IPS DF 6.9 (cell line): ENCODE measurements around the gene DNM3.

Experiments used
- DNase-seq: peaks from one replicate; pipeline ENCODE4 v3.0.0-alpha.2; 2013; ENCODE audit warnings: low read depth, low spot score
- H3K27ac ChIP-seq: one replicate; pipeline ENCODE4 v1.5.1; 2013; ENCODE audit warnings: low read length, control low read depth
- H3K27me3 ChIP-seq: 2 replicates; pipeline ENCODE4 v1.6.1; 2013; ENCODE audit warnings: mild to moderate bottlenecking, low read length; ENCODE audit not compliant: control insufficient read depth, insufficient read depth
- H3K36me3 ChIP-seq: 2 replicates; pipeline ENCODE4 v1.6.1; 2013; ENCODE audit warnings: low read length; ENCODE audit not compliant: control insufficient read depth, insufficient read depth
- H3K4me1 ChIP-seq: 2 replicates; pipeline ENCODE4 v1.6.1; 2013; ENCODE audit warnings: low read length; ENCODE audit not compliant: control insufficient read depth, insufficient read depth
- H3K4me3 ChIP-seq: 2 replicates; pipeline ENCODE4 v1.5.1; 2013; ENCODE audit warnings: mild to moderate bottlenecking, low read length
- H3K9me3 ChIP-seq: 2 replicates; pipeline ENCODE4 v1.6.1; 2013; ENCODE audit warnings: low read length, inconsistent platforms; ENCODE audit not compliant: control insufficient read depth, insufficient read depth
- WGBS: extraction: QIAGEN DNeasy Blood & Tissue Kit; methylation state at CpG from one replicate; pipeline ENCODE4 v1.1.7; 2013; ENCODE audit warnings: mixed read lengths, missing lambda C conversion rate; ENCODE audit not compliant: insufficient read length, insufficient coverage; 5-methylcytosine and 5-hydroxymethylcytosine counted together

The DNM3 gene

DNA sequence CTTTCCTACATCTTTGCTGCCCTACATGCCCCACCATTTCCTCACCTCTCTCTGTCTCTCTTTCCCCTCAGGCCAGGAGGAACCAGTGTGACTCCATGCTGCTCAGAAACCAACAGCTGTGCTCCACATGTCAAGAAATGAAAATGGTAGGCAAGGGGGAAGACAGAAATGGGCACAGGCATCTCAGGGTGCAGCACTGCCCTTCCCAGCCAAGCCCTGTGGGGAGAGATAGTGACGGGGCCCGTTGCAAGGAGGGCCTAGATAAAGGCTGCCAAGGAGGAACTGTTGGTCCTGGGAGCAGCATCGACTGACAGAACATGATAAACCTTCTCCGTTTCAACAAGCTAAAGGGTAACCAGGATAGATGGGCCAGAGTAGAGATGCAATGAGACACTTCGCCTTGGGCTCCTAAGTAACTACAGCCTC lies 615.1 kb downstream of the DNM3 start:
- Histone ChIP-seq H3K36me3 (no peaks in the 10 kb centered on the region), H3K27me3 (no peaks in the 10 kb centered on the region), H3K9me3 (no peaks in the 10 kb centered on the region), H3K27ac (no peak overlapping the region), H3K4me1 (no peaks in the 10 kb centered on the region), H3K4me3 (no peak overlapping the region)
- WGBS = no CpG with 5 or more reads among the region's 5 CpGs
- no peak for DNase-seq

DNA sequence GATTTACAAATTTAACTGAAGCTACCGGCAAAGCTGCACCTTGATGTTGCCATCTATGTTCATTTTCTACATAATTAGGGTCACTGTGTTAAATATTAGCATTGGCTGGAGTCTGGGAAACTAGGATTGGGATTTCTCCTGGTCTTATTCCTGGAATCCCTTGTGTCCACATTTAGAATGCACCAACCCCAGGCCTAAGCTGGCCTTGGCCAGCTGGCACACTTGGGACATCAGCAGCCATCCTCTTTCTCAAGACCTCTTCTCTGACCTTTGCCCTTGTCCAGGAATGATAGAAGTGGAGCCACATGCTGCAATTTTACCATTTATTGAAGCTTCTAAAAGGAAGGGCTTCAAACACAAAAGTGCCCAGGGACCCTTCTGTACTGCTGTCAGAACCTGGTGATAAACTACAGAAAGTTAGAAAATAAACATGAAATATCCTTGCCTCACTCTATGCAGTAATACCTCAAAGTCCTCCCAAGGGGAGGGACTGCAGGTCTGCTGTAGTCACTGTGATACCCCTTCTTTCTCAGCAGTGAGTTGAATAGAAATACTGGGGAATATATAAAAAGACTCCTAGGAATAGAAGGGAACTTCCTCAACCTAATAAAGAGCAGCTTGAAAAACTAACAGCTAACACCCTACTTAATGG lies 616.3 kb downstream of the DNM3 start:
- no CpG with 5 or more reads among the region's 1 CpG for WGBS
- no peak overlapping the region for H3K27ac ChIP-seq

DNA sequence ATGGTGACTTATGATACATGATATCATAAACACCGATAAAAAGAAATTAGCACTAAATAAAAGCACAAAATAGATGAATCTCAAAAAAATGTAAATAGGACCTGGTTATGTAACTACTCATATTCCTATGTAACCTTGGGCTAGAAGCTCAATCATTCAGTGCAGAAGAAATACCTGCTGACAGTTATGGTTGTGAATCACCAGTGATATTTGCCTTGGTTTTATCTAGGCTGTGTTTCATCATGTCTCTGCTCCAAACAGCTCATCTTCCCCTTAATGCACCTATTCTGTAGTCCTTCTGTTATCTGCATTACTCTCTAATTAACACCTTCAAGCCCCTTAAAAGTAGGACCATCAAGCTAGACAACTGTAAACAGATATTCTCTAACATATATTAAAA lies 618.9 kb downstream of the DNM3 start:
- no peaks in the 10 kb centered on the region for H3K36me3 ChIP-seq
- H3K4me1 ChIP-seq = no peaks in the 10 kb centered on the region
- WGBS = no CpG with 5 or more reads among the region's 1 CpG
- no peak overlapping the region for H3K4me3 ChIP-seq
- H3K27me3 ChIP-seq = no peaks in the 10 kb centered on the region
- no peak overlapping the region for H3K27ac ChIP-seq
- no peak for DNase-seq
- H3K9me3 ChIP-seq = no peaks in the 10 kb centered on the region

More for the DNA sequence above, 616.3 kb downstream of the DNM3 start:
- no peak for DNase-seq
- Histone ChIP-seq H3K9me3 (no peaks in the 10 kb centered on the region), H3K4me3 (no peak overlapping the region), H3K27me3 (no peaks in the 10 kb centered on the region), H3K4me1 (no peaks in the 10 kb centered on the region), H3K36me3 (no peaks in the 10 kb centered on the region)

DNA sequence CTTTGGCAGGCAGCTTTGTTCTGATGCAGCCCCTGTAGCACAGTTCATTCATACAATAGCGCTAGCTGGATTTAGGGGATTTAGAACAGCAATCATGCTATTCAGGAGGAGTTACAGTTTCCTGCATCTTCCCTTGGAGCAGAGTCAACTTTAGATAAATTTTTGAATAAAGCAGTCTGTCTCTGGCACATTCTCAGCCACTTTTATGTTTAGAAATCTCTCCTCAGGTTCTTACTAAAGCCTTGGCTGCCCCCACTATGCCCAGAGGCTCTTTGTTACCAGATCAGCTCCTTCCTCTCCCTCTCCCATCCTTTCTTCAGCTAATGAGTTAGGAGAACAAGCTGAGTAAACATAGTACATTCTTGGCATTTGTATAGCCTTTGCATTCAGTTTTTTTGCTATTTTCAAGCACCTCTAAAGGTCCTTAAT lies 619.6 kb downstream of the DNM3 start:
- no peak overlapping the region for H3K27ac ChIP-seq
- DNase-seq = no peak
- no peak overlapping the region for H3K4me3 ChIP-seq
- no peaks in the 10 kb centered on the region for H3K36me3 ChIP-seq
- no peaks in the 10 kb centered on the region for H3K9me3 ChIP-seq
- H3K27me3 ChIP-seq = no peaks in the 10 kb centered on the region
- H3K4me1 ChIP-seq = no peaks in the 10 kb centered on the region
- no CpG with 5 or more reads among the region's 1 CpG for WGBS
